HG03196 (cell line): ENCODE measurements around the gene SLC4A8.
"Not testable (repeated sequence)": the region's sequence is repeated elsewhere in the genome, so short reads cannot be mapped to it uniquely, and the experiment has no call there.

ENCODE experiments used
- ATAC-seq: cut with Tn5 transposase; IDR thresholded peaks from one replicate; pipeline ENCODE4 v1.9.1; 2021; ENCODE audit not compliant: unreplicated experiment

Gene SLC4A8

GRCh38 chr12:51424094-51424661 is 453 bp upstream of the SLC4A8 start:
- ATAC-seq: no peak

- no peak for ATAC-seq
Measured at GRCh38 chr12:51428256-51428655, 3.6 kb downstream of the SLC4A8 start.

GRCh38 chr12:51429700-51430099 is 5.1 kb downstream of the SLC4A8 start:
- no peak for ATAC-seq

DNA sequence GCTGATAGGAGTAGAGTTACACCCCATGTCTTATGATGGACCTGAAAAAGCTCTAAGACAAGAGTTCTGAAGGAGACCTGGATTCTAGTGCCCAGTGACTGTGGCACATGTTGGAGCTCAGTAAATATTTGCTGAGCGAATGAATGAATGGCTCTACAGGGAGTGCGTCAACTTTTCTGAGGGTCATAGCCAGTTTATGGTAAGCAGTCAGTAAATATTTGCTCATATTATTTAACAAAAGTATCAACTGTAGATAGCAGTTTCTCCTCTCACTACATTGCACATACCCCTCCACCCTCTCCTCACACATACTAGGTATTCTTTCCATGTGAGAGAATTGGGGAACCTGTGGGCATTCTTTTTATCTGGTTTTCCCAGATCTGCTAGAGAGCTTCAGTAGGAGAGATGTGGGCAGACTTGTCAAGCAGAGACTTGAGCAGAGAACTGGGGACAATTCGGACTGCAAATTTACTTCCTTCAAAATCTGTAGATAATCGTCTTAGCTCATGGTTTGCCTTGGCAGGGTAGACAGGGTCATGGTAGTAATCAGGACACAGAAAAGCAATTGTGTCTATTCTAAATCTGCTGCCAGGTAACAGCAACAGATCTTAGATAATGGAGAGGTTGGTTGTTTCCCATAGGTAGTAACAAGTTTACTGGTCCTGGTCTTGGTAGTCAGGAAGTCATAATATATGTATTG is 5.7 kb downstream of the SLC4A8 start:
- ATAC-seq: no peak

DNA sequence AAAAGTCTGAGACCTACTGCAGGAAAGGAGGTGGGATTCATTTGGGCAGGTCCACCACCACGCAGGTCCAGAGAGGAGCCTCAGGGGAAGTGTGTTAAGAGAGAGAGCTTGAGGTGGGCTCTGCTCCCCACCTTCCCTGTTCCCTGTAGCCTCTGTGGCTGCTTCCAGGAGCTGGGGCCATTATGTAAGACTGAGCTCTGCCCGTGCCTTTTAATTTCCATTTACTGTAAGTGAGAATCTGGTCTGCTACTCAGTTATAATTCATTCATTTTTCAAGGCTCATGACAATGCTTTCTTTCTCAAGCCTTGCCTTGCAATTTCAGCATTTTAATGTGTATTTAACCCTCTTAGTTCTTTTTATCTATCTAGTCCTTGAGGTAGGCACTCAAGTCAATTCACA is 8.3 kb downstream of the SLC4A8 start:
- ATAC-seq: no peak

DNA sequence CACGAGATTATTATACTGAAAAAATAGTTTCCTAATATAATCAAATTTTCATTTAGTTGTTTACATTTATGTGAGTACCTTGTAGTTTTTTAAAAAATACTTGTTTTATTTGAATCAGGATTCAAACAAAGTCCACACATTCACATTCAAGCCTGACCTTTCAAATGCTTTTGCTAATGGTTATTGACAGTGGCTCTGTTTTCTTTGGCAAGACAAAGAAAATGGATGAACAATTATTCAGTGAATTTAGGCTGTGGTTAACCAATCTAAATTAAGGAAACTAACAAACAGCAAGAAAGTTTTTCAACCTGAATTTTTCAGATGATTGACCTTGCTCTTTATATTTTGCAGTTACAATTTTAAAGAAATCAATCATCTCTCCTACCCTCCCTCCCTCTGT is 9.7 kb downstream of the SLC4A8 start:
- no peak for ATAC-seq

DNA sequence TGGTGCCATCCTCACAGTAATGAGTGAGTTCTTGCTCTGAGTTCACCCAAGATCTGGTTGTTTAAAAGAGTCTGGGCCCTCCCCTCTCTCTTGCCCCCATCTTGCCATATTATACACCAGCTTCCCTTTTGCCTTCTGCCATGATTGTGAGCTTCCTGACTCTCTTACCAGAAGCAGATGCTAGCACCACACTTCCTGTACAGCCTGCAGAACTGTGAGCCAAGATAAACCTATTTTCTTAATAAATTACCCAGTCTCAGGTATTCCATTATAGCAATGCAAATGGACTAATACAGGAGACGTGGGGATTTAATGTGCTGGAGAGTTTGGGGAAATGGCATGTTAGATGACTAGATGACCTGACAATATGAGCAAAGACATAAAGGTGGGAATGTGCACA is 12.8 kb downstream of the SLC4A8 start:
- ATAC-seq: no peak

DNA sequence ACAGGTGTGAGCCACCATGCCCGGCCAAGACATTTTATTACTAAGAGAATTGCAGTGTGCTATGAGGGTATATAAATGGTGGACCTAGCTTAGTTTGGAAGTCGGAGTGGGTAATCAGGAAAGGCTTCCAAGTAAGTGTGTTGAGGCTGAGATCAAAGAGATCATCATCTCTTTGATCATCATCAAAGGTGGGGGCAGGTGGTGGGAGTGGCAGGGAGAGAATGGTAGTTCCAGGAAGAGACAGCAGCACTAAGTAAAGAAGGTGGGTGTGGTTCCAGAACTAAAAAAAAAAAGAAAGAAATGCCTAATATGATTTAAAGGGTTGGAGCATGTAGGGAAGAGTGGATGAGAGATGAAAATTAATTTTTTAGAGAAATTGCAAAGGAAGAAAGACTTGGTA is 14.7 kb downstream of the SLC4A8 start:
- ATAC-seq: no peak

DNA sequence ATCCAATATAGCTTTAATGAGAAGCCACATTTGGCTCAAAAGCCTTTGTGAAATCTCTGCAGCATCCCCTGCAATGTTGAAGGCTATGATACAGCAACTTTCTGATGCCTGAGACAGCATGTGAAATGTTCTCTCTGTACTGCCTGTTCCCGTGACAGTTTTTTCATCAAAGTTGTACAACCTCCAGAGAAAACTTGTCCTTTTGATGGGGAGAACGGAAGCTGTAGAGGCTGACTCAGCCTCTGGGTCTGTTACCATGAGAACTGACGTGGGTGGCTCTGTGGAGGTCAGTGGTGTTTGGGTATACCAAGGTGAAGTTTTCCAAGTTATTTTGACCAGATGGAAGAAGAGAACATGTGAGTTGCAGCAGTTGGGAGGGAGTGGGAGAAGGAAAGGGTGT is 17.0 kb downstream of the SLC4A8 start:
- no peak for ATAC-seq

- no peak for ATAC-seq
Measured at GRCh38 chr12:51442324-51442723, 17.7 kb downstream of the SLC4A8 start.

- no peak for ATAC-seq
Measured at GRCh38 chr12:51443573-51443972, 18.9 kb downstream of the SLC4A8 start.

DNA sequence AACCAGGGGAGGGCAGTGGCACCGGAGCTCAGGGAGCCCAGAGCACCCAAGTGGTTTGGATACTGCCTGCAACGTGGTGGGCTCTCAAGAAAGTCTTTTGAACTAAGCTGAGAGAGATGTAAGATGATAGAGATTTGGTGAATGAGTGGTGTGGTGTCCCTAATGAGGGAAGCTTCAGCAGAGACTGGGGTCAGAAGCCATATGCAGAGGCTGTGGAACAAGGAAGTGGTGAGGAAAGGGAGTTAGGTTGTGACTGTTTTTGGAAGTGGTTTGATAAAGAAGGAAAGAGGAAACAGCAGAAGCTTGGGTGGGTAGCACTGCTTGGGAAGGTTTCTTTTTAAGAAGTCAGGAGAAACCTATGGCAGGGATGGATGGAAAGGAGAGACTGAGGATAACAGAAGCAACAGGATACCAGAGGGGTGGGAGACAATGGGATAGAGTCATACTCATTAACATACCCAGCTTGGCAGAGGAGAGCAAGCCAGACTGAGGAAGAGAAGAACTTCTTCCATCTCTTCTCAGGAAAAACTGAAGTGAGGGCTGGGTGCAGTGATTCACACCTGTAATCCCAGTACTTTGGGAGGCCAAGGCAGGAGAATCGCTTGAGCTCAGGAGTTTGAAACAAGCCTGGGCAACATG is 24.1 kb downstream of the SLC4A8 start:
- ATAC-seq: no peak

- no peak for ATAC-seq
Measured at GRCh38 chr12:51449580-51450246, 25.1 kb downstream of the SLC4A8 start.

- no peak for ATAC-seq
Measured at GRCh38 chr12:51450333-51450732, 25.7 kb downstream of the SLC4A8 start.

DNA sequence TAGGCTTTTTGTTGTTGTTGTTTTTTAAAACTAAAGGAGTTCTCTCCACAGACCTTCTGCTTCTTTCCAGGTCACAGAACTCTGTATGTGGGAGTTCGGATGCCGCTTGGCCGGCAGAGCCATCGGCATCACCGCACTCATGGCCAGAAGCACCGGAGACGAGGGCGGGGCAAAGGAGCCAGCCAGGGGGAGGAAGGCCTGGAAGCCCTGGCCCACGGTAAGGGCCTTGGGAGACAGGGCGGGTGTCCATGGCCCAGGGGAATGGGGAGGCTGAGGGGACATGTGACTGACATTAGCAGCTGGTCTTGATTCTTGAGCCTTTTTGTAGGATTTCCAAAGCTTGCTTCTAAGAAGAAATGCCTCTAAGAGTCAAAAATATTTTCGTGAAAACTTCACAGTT is 26.2 kb downstream of the SLC4A8 start:
- no peak for ATAC-seq

DNA sequence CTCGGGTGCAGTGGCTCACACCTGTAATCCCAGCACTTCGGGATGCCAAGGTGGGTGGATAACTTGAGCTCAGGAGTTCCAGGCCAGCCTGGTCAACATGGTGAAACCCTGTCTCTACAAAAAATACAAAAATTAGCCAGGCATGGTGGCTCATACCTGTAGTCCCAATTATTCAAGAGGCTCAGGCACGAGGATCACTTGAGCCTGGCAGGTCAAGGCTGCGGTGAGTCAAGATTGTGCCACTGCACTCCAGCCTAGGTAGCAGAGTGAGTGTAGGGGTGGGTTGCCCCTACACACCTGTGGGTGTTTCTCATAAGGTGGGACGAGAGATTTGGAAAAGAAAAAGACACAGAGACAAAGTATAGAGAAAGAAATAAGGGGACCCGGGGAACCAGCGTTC is 29.4 kb downstream of the SLC4A8 start:
- not testable (repeated sequence) for ATAC-seq

DNA sequence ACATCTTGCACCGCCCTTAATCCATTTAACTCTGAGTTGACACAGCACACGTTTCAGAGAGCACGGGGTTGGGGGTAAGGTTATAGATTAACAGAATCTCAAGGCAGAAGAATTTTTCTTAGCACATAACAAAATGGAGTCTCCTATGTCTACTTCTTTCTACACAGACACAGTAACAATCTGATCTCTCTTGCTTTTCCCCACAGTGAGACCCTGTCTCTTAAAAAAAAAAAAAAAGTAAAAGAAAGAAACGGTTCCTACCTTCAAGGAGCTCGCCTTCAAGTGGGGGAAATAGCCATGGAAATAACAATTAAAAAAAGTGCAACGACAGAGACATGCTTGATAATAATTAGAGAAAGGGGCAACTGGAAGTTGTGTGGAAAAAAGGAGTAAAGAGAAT is 30.4 kb downstream of the SLC4A8 start:
- ATAC-seq: not testable (repeated sequence)

DNA sequence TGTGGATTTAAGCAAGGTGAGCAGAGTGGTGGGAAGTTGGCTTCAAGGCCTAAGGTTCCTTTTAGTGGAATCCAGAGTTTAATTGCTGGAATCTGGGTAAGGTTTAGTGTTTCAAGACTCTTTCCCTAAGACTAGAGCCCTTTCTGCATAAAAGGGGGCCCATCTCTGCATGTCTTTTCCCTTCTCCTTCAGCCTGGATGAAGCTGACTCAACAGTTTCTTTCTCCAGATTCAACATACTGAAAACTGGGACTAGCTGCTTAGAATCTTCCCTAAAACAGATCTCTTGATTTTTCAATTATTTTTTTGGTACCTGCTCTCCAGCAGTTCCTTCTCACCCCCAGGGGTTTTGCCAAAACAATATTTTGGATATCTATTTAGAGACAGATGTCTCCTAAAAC is 34.0 kb downstream of the SLC4A8 start:
- no peak for ATAC-seq

GRCh38 chr12:51460519-51460918 is 35.9 kb downstream of the SLC4A8 start:
- no peak for ATAC-seq

GRCh38 chr12:51465491-51465890 is 40.9 kb downstream of the SLC4A8 start:
- no peak for ATAC-seq

- ATAC-seq: no peak
Measured at GRCh38 chr12:51470116-51470515, 45.5 kb downstream of the SLC4A8 start.
